ENCODE data around the gene CNGB1. TPM values are rescaled to one million over a fixed set of nuclear protein-coding genes. Genes with fewer than 3 reads are reported as not detected.

Gene CNGB1
- total RNA-seq, 2 experiments from 2014 or later, result not detected

DNA sequence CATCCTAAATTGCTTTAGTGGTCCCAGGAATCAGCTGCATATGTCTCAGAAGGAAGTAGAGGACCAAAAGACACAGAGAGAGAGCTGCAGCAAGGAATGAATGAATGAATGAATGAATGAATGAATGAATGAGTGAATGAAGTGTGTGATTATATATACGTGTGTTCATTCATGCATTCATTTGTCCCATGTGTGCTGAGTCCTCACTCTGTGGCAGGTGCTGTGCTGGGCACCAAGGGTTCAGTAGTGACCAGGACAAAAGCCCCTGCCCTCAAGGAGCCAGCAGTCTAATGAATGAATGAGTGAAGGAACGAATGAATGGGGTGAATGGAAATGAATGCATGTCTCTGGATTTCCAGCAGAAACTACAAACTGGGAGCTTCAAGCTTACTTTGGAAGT, 9.4 kb downstream of the CNGB1 start:
- Mint-ChIP-seq H3K36me3 (ENCODE audit: low read depth) (no peaks in the 10 kb centered on the region), H3K4me3 (no peak overlapping the region), H3K27ac (no peak overlapping the region), H3K9me3 (no peaks in the 10 kb centered on the region), H3K27me3 (no peaks in the 10 kb centered on the region), H3K4me1 (ENCODE audit: low read depth) (no peaks in the 10 kb centered on the region)
- no peak for DNase-seq
- no peaks in the 10 kb centered on the region for H3K4me1 ChIP-seq (ENCODE audit: insufficient read depth, low read length)
- H3K4me3 ChIP-seq (ENCODE audit: low read length), result no peak overlapping the region
- TF ChIP-seq, protein P1, sequence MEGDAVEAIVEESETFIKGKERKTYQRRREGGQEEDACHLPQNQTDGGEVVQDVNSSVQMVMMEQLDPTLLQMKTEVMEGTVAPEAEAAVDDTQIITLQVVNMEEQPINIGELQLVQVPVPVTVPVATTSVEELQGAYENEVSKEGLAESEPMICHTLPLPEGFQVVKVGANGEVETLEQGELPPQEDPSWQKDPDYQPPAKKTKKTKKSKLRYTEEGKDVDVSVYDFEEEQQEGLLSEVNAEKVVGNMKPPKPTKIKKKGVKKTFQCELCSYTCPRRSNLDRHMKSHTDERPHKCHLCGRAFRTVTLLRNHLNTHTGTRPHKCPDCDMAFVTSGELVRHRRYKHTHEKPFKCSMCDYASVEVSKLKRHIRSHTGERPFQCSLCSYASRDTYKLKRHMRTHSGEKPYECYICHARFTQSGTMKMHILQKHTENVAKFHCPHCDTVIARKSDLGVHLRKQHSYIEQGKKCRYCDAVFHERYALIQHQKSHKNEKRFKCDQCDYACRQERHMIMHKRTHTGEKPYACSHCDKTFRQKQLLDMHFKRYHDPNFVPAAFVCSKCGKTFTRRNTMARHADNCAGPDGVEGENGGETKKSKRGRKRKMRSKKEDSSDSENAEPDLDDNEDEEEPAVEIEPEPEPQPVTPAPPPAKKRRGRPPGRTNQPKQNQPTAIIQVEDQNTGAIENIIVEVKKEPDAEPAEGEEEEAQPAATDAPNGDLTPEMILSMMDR (IDR thresholded peaks at IDR 0.05), result no peak
- intact Hi-C loops (cut with DNase I, micrococcal nuclease), result no loop called here
- no peak overlapping the region for H3K27ac ChIP-seq (ENCODE audit: low read depth in 1 of 2, low read length in 2 of 2)
- no peaks in the 10 kb centered on the region for H3K27me3 ChIP-seq (ENCODE audit: control insufficient read depth in 1 of 2, insufficient read depth in 2 of 2, low read length in 2 of 2)
- no peaks in the 10 kb centered on the region for H3K9me3 ChIP-seq (ENCODE audit: control insufficient read depth in 1 of 2, insufficient read depth in 1 of 2, low read length in 2 of 2)
- ChIA-PET POLR2A (no interaction called here), CTCF (no interaction called here)
- no peaks in the 10 kb centered on the region for H3K36me3 ChIP-seq (ENCODE audit: insufficient read depth, low read length)
- ATAC-seq (ENCODE audit: poor library complexity), result no peak

DNA sequence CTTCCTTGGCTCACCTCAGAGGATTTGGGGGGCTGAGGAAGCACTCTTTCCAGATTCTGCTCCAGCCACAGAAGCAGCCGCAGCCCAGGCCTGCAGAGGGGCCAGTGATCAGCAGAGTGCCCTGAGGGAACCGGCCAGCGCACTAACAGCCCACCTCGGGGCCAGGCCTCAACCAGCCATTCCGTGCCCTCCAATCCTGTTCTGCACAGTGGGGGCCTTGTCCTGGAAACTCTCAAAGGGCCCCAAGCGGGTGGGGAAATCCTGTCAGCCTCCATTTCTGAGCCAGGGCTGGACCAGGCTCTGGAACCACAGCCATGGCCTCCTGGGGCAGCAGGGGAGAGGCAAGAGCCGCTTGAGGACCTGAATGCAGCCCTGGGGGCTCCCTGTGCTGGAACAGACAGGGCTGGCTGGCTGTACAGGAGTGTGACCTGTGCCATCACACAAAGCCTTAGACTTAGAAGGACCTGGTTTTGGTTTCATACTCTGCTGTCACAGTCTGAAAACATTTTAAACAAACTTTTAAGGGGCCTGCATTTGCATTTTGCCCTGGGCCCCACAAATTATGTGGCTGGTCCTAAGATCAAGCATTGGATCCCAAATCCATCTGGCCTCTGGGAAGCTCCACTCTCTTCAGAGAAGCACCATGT, 10.0 kb downstream of the CNGB1 start:
- Mint-ChIP-seq H3K4me1 (ENCODE audit: low read depth) (no peaks in the 10 kb centered on the region), H3K27ac (no peak overlapping the region), H3K36me3 (ENCODE audit: low read depth) (no peaks in the 10 kb centered on the region), H3K4me3 (no peak overlapping the region), H3K27me3 (no peaks in the 10 kb centered on the region), H3K9me3 (no peaks in the 10 kb centered on the region)
- Histone ChIP-seq H3K27me3 (ENCODE audit: control insufficient read depth in 1 of 2, insufficient read depth in 2 of 2, low read length in 2 of 2) (no peaks in the 10 kb centered on the region), H3K36me3 (ENCODE audit: insufficient read depth, low read length) (no peaks in the 10 kb centered on the region), H3K4me3 (ENCODE audit: low read length) (no peak overlapping the region), H3K4me1 (ENCODE audit: insufficient read depth, low read length) (no peaks in the 10 kb centered on the region), H3K27ac (ENCODE audit: low read depth in 1 of 2, low read length in 2 of 2) (no peak overlapping the region), H3K9me3 (ENCODE audit: control insufficient read depth in 1 of 2, insufficient read depth in 1 of 2, low read length in 2 of 2) (no peaks in the 10 kb centered on the region)
- CTCF ChIA-PET, result no interaction called here
- DNase-seq (no peak), ATAC-seq (ENCODE audit: poor library complexity) (no peak)
- TF ChIP-seq, protein P1 (IDR thresholded peaks at IDR 0.05), result no peak
- POLR2A ChIA-PET, result no interaction called here
- intact Hi-C loops (cut with DNase I, micrococcal nuclease), result no loop called here

DNA sequence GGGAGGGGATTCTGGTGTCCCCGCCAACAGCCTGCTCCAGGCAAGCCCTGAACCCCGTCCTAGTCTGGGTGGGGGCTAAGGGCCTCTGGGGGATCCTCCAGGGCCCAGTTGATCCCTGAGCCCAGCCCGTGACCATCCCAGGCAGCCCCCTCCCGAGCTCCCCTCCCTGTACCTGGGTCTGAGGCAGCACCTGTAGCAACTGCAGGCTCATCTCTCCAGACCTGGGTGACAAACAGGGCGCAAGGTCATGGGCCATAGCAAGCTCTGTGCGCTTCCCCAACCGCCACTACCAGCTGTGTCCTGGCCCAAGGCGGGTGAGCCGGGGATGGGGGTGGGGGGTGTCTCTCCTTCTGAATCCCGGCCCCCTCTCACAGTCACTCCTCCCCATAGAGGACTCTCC, 10.6 kb downstream of the CNGB1 start:
- H3K9me3 ChIP-seq (ENCODE audit: control insufficient read depth in 1 of 2, insufficient read depth in 1 of 2, low read length in 2 of 2), result no peaks in the 10 kb centered on the region
- no peaks in the 10 kb centered on the region for H3K4me1 ChIP-seq (ENCODE audit: insufficient read depth, low read length)
- Mint-ChIP-seq H3K36me3 (ENCODE audit: low read depth) (no peaks in the 10 kb centered on the region), H3K27me3 (no peaks in the 10 kb centered on the region), H3K27ac (no peak overlapping the region), H3K4me3 (no peak overlapping the region), H3K9me3 (no peaks in the 10 kb centered on the region), H3K4me1 (ENCODE audit: low read depth) (no peaks in the 10 kb centered on the region)
- no peaks in the 10 kb centered on the region for H3K36me3 ChIP-seq (ENCODE audit: insufficient read depth, low read length)
- H3K4me3 ChIP-seq (ENCODE audit: low read length), result no peak overlapping the region
- intact Hi-C loops (cut with DNase I, micrococcal nuclease), result no loop called here
- ChIA-PET CTCF (no interaction called here), POLR2A (no interaction called here)
- H3K27me3 ChIP-seq (ENCODE audit: control insufficient read depth in 1 of 2, insufficient read depth in 2 of 2, low read length in 2 of 2), result no peaks in the 10 kb centered on the region
- H3K27ac ChIP-seq (ENCODE audit: low read depth in 1 of 2, low read length in 2 of 2), result no peak overlapping the region
- no peak for DNase-seq
- no peak for ATAC-seq (ENCODE audit: poor library complexity)
- TF ChIP-seq, protein P1 (IDR thresholded peaks at IDR 0.05), result no peak
